Islet precursor cell (in vitro differentiated cells): ENCODE results near the gene PSMB2.
"Not testable (repeated sequence)": the region's sequence is repeated elsewhere in the genome, so short reads cannot be mapped to it uniquely, and the experiment has no call there.

Experiments used
- DNase-seq: peaks from one replicate; pipeline ENCODE4 v3.0.0-alpha.2; 2018

PSMB2 gene

DNA sequence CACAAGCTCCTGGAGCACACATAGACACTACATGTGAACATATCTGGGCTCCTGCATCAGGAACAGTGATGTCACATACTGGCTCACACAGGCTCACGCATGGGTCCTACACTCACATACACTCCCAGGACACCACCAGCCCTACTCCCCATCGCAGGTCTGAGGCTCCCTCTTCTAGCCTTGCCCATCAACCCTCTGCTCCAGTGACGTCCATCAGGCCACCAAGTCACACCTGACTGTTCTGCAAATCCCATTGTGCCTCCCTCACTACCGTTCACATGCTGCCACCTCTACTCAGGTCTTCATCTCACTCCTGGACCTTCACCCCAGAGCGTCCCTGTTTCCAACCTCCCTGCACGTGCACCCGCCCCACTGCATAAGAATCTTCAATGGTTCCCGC is 50.1 kb downstream of the PSMB2 start:
- no peak for DNase-seq

GRCh38 chr1:35590476-35591040 is 50.8 kb downstream of the PSMB2 start:
- no peak for DNase-seq

GRCh38 chr1:35589516-35590427 is 51.6 kb downstream of the PSMB2 start:
- DNase-seq, result no peak

DNA sequence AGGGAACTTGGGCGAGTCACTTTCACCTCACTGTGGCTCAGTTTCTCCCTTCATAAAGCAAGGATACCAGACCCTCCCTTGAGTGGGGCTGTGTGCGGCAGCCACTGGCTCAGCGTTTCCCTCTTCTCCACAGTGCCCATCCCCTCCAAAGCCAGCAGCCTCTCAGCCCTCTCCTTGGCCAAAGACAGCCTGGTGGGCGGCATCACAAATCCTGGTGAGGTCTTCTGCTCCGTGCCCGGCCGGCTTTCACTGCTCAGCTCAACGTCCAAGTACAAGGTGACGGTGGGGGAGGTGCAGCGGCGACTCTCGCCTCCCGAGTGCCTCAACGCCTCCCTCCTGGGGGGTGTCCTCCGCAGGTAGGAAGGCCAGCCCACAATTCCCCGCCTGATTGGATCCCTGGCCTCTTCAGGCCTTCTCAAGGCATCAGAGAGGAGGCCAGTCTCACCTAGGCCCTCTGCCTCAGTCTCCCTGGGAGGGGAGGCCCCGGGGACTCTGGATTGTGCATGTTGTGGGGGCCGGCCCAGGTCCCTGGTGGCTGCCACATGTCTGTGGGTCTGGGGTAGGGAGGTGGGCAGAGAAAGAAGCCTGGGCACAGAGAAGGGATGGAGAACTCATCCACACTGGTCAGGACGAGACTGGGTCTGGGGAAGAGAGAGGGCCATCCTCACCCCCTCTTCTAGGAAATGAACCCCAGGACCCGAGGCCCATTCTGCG is 53.0 kb downstream of the PSMB2 start:
- DNase-seq, result no peak

GRCh38 chr1:35587736-35588135 is 53.6 kb downstream of the PSMB2 start:
- DNase-seq, result no peak

- DNase-seq, result no peak
These were observed 54.5 kb downstream of the PSMB2 start for GRCh38 chr1:35586808-35587207.

GRCh38 chr1:35585805-35586204 is 55.5 kb downstream of the PSMB2 start:
- not testable (repeated sequence) for DNase-seq

DNA sequence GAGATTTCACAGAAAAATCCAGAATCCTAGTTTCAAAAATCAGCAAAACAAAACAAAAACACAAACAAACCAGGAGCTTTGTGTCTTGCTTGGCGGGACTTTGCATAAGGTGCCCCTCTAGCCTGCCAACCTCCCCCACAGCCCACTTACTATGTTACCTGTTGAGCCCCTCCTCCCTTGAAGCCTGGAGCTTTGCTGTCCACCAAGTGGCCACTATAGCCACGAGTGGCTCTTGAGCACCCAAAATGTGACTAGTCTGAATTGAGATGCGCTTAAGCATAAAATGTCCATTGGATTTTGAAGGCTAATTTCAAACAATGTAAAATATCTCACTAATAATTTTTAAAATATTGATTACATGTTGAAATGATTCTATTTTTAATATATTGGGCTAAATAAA is 56.0 kb downstream of the PSMB2 start:
- no peak for DNase-seq

GRCh38 chr1:35581621-35582020 is 59.7 kb downstream of the PSMB2 start:
- DNase-seq, result not testable (repeated sequence)

DNA sequence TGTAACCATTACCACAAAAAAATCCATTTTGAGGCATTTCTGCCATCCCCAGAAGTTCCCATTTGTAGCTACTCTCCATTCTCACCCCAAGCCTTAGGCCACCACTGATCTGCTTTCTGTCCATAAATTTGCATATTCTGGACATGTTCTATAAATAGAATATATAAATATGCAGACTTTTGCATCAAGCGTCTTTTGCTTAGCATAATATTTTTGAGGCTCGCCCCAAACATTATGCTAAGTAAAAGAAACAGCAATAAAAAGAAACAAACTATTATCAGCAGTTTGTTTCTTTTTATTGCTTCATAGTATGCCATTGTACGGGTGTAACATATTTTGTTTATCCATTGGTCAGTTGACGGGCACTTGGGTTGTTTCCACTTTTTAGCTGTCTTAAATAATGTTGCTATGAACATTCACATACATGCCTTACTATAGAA is 60.4 kb downstream of the PSMB2 start:
- no peak for DNase-seq

- DNase-seq, result peak; percentile 76
These were observed 64.0 kb downstream of the PSMB2 start for GRCh38 chr1:35577071-35577998.

- not testable (repeated sequence) for DNase-seq
These were observed 64.6 kb downstream of the PSMB2 start for GRCh38 chr1:35576766-35577070.

DNA sequence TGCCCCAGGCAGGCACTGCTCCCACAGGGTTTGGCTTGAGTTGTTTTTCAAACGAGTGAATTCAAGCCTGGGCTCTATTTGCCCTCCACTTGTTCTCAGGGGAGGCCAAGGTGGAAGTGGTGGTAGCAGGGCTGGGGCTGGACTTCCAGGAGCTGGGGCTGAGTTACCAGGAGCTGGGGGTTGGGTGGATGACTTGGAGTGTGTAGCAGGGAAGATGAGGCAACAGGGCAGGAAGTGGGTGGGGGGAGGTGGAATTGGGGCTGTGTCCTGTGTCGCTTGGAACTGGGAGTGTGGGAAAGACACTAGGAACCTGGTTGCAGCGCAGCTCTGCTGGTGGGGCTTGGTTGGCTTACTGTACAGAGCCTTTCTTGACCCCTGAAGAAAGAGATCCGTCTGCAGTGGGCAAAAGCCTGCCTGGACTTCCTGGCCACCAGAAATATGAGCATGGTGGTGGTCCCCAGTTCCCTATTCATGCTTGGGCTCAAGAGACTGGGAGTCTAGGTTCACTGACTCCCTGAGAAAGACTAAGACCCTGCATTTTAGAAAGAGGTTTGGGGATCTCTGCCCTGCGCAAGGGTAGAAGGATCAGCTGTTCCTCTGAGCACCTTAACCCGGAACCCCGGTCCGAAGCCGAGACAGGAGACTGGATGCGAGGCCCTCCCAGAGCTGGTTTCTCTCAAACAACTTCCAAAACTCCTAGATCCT is 65.1 kb downstream of the PSMB2 start:
- peak; percentile 78 for DNase-seq

- peak; percentile 49 for DNase-seq
These were observed 65.8 kb downstream of the PSMB2 start for GRCh38 chr1:35575416-35575958.

DNA sequence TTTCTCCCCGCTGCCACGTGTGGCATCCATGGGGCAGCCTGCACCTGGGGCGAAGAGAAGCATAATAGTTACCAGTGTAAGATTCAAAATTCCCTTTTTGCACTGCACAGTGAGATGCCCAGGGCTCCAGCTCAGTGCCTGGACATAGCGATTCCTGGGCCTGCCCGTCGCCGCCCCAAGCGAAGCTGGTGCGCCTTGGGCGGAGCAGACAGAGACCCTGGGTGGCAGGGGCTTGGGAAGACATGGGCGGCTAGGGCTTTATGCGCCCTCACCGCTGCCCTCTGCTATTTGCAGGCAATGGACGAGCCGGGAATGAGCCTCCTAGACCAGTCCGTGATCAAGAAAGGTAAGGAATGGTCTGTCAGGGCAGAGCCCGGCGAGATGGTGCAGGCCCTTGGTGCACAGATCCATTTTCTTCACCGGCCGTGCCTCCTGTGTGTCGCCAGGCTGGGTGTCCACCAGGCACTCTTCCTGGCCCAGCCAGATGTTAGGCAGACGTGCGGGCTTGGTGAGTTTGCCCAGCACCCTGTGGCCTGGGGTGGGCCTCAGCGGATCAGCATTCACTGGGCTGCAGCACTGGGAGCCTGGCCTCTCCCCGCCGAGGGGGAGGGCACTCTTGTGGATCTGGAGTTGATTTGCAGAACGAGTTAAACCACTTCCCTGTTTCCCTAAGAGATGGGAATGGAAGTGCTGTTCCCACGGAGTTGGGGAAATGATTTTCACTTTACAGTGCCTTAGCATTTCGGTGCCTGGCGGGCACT is 66.5 kb downstream of the PSMB2 start:
- peak; percentile 92 for DNase-seq

DNA sequence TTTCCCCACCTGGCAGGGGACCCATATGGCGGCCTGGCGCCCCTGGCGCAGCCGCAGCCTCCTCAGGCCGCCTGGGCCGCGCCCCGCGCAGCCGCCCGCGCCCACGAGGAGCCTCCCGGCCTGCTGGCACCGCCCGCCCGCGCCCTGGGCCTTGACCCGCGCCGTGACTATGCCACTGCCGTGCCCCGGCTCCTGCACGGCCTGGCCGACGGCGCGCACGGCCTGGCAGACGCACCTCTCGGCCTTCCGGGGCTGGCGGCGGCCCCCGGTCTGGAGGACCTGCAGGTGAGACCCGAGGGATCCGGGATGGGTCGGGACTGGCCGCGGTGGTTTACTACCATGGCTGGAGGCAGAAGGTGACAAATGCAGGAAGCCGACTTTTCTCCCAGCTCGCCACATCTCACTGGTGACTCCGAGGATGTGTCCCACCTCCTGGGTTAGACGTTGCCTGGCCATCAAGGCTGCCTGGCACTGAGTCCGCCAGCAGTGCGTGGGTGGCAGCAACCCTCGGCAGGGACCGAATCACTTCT is 67.1 kb downstream of the PSMB2 start:
- DNase-seq, result peak; percentile 59

GRCh38 chr1:35573198-35574124 is 67.9 kb downstream of the PSMB2 start, which contains the start of gene TFAP2E:
TSS of gene TFAP2E (plus strand) at chr1:35573314. CDS start at chr1:35573578, 264 bp downstream.
- peak; percentile 75 for DNase-seq

GRCh38 chr1:35572296-35572695 is 69.0 kb downstream of the PSMB2 start:
- DNase-seq, result peak; percentile 55

- DNase-seq, result no peak
These were observed 70.1 kb downstream of the PSMB2 start for GRCh38 chr1:35571263-35571662.
